GM21515 (cell line): ENCODE data around the gene HOMER2.
"Not testable (repeated sequence)": the region's sequence is repeated elsewhere in the genome, so short reads cannot be mapped to it uniquely, and the experiment has no call there.

ENCODE experiments used
- ATAC-seq: cut with Tn5 transposase; IDR thresholded peaks from one replicate; pipeline ENCODE4 v1.9.1; 2021; ENCODE audit not compliant: unreplicated experiment

The HOMER2 gene

DNA sequence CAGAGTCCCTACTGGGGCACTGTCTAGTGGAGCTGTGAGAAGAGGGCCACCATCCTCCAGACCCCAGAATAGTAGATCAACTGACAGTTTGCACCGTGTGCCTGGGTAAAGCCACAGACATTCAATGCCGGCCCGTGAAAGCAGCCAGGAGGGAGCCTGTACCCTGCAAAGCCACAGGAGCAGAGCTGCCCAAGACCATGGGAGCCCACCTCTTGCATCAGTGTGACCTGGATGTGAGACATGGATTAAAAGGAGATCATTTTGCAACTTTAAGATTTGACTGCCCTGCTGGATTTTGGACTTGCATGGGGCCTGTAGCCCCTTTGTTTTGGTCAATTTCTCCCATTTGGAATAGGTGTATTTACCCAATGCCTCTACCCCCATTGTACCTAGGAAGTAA, 86.5 kb downstream of the HOMER2 start:
- ATAC-seq: not testable (repeated sequence)

DNA sequence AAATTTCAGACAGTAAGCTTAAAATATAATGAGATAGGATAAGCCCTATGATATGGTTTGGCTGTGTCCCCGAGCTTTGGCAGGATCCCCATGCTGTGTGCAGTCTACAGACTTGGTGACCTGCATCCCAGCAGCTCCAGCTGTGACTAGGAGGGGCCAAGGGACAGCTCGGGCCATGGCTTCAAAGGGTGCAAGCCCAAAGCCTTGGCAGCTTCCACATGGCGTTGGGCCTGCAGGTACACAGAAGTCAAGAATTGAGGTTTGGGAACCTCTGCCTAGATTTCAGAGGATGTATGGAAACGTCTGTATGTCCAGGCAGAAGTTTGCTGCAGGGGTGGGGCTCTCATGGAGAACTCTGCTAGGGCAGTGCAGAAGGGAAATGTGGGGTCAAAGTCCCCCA, 86.9 kb downstream of the HOMER2 start:
- ATAC-seq: not testable (repeated sequence)

DNA sequence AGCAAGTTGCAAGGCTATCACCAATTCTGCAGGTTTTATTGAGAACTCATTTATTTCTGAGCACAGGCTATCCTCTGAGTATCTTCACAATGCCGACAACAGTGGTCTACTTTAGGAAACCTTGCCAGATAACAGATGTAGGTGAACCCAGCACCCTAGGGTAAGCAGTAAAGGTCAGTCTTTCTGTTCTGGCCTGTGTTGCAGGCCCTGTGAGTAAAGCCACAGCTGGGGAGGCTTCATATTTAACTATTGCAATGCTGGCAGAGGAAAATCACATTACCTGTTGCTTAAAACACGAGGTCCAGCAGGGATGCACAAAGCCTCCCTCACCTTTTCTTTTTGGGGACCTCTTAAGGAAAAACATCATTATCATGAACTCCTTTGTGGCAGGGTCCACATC, 87.6 kb downstream of the HOMER2 start:
- ATAC-seq: no peak

DNA sequence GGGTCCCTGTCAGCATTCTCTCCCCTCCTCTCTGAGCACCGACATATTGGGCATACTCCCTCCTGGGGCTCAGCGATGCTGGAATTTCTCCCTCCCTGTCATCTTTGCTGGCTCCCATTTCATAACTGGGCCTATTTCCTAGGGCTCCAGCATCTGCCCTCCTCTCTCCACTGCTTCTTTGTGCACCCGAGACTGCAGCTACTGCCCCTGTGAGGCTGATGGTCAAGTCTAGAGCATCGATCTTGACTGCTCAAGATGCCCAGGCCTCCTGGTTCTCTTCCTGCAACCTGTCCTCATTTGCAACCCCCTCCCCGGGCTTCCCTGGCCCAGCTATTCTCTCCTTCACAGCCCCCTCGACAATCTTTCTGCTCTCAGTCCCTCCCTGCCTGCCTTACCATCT, 89.6 kb downstream of the HOMER2 start:
- ATAC-seq: no peak

DNA sequence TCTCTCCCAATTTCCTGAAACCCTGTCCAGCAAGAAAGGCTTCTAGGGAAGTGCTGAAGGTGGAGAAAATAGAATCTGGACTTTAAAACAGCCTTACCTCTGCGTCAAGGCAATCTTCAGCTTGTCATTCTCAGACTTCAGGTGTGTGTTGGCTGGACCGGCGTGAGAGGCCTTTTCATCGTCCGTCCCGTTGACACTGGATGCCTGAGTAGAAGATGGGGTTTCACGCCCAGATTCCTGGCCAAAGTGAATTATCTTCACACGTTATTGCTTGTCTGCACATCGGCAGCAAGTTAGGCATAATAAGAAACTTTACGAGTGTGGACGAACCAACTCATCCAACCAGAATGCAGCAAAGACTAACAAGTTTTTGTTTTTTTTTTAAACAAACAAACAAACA, 93.6 kb downstream of the HOMER2 start:
- ATAC-seq: no peak

DNA sequence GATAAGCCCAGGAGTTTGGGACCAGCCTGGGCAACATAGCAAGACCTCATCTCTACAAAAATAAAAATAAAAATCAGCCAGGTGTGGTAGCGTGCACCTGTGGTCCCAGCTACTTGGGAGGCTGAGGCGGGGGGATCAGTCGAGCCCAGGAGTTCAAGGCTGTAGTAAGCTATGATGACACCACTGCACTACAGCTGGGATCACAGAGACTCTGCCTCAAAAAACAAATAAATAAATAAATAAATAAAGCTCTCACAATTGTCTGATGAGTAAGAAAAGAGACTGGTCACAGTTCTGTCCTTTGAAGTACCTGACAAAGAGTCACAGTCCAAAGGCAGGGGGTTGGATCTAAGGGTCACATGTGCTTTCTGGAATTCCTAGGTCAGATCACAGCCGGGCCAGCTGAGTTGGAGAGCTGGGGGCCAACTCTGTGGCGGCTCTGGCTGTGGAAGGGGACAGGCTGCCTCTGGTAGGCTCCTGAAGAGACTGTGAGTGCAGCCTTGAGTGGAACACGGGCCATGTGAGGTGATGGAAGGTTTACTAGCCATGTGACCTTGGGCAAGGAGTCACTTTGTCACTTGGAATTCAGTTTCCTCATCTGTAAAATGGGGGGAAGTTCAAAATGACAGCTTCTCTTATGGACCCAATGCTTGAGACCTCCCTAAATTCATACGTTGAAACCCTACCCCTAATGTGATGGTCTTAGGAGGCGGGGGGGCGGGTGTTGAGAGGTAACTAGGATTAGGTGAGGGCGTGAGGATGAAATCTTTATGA, 95.9 kb downstream of the HOMER2 start:
- no peak for ATAC-seq

DNA sequence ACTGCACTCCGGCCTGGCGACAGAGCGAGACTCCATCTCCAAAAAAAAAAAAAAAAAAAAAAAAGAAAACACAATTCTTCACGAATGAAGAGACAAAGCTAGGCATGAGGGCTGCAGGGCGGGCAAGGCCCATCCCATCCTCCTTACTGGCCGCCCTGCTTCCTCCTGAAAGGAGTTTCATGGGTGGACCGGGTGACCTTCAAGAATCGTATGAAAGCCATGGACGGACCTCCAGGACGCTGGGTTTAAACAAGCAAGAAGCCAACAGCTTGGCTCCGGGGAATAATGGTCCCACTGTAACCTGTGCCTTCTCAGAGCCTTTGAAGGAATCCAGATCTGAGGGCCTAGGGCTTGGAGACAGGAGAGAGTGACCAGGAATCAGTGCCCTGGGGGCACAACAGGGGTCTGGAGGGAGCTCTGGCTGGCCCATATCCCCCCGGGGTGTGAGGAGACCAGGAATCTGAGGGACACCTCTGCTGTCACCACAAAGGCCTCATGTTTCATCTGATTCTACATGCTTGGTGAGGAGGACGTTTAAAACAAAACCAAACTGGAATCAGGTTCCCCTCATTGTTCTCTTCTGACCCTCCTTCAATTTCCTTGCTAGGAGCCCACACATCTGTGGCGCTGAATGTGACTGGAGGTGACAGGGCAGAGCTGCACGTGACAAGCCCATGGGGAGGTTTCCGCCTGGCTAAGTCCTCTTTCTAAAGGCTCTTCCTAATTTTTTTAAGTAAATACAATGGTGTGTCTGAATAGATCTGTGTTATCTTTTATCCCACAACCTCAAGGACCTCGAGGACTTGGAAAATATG, 97.0 kb downstream of the HOMER2 start:
- ATAC-seq: no peak

DNA sequence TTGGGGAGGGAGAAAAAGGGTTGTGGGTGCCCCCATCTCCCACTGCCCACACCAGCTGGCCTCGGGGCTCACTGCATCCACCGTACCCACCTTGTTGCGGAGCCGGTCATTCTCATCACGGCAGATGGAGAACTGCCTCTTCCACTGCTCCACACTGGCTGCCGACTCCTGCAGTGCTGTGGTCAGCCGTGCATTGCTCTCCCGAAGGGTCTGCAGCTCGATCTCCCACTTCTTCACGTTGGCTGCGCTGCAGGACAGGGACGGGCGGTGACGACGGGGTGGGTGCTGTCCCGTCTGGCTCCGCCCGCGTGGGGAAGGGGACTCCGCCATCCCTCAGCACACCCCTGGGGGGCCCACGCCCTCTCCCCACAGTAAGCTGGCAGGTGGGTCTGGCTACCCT, 98.0 kb downstream of the HOMER2 start:
- ATAC-seq: no peak

DNA sequence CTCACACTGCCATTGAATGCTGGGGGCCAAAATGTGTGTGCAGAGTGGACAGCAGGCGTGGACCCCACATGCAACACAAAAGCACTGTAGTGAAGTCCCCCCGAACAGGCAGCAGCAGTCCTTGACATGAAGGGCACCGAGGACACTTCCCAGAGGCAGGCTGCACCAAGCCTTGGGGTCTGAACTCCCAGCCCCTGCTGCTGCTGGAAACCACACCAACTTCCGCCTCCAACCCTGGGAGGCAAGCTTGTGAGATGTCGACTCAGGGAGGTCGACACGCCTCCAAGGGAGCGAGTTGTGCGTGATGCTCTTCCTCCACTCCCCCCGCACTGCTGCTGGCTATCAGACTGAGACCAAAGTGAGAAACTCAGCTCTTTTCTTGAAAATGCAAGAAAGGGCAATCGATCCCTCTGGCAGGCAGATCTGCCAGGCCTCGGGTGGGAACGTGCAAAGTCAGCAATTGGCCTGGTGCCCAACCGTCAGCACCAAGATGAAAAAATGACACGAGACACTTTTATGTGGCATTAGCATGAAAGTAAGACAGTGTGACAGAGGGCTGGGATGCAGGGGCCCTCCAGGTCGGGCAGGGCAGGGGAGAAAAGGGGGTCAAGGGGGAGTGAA, 99.5 kb downstream of the HOMER2 start:
- ATAC-seq: no peak

DNA sequence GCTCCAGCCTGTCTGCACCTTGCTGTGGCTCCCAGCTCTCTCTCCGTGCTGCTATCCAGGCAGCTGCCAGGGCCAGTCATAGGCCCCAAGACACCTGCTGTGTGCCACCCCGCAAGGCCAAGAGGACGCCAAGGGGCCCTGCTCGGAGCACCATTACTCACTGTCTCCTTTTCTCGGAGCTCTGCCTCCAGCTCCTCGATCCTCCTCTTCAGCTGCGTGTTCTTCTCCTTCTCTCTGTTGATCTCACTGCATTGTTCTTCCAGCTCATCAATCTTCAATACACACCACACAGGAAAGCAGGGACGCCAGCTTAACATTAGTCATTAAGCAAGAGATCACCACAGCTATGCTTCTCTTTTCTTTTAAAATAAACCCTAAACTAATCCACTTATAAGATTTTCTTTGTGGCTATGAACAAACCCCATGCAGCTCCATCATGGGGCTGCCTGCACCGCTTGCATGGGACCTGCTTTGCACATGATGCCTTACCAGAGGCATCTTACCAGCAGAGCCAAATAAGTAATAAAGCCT, 100.5 kb downstream of the HOMER2 start:
- no peak for ATAC-seq

DNA sequence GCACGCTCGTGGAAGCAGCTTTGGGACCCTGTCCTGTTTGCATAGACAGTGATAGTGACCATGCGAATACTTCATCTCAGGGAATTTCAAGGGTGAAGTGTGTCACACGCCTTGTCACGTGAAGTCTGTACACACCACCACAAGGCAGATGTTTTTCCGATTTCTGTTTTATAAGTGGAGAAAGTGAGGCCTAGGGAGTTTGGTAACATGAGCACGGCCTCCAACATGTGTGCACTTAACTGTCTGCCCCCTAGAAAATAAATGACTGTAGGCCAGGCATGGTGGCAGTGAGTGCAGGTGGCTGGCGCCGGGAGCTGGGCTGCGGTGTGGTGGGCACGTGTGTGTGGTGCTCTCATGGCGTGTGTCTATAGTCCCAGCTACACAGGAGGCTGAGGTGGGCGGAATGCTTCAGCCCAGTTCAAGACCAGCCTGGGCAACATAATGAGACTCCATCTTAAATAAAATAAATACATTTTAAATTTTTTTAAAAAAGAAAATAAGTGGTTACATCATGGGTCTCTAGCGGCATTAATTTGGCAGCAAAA, 101.1 kb downstream of the HOMER2 start:
- ATAC-seq: no peak

DNA sequence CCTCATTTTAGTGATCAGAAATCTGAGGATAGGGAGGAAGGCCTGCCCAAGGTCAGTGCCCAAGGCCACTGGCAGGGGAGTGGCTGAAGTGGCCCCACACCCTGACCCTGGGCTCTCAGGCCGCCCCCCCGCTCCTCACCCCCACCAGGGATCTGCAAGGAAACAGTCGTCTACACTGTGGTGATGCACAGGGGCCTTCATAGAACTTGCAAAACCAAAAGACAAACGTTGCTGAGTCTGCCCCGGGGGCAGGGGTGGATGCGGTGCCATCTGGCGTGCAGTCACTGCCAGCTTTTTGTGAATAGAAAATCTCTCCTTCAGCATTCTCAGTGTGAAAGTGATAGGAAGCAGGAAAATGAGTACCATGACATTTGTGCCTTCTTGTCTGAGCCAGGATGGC, 101.8 kb downstream of the HOMER2 start:
- ATAC-seq: no peak

DNA sequence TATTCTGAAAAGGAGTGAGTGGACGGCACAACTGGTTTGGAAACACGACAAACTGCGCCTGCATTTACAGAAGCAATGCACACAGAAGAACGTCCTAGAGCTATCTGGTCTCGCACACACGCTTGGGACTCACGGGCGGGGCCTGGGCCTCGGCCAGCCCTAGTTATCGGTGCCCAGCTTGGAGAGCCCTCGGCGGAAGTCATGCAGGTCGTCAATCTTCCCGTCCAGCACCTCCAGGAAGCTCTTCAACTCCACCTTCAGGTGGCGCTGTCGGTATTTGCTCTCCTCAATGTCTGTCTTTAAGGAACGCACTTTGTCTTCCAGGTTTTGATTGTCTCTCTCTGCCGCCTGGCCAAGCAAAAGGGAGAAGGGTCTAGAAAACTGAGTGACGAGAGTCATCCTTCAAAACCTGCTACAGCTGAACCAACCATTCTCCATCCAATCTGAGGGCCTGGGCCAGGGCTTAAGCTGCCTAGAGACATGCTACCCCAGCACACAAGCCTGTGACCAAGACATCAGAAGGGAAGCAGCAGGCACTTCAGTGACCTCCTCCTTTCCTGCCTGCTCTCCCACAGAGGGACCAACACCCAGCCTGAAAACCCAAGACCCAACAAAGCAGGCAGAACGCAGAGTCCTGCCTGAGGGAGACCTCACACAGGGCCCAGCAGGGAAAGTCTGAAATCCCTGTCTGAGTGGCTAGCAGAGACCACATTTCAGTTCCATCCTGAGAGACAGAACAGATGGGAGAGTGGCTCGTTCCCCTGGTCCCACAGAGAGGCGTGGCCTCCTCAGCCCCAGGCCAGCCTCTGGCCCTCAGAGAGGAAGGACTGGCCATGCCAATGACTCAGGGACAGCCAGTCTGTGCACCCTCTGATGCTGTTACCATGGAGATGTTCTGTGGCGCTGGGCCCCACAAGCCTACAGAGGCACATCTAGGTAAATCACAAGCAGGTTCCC, 102.7 kb downstream of the HOMER2 start:
- ATAC-seq: no peak

DNA sequence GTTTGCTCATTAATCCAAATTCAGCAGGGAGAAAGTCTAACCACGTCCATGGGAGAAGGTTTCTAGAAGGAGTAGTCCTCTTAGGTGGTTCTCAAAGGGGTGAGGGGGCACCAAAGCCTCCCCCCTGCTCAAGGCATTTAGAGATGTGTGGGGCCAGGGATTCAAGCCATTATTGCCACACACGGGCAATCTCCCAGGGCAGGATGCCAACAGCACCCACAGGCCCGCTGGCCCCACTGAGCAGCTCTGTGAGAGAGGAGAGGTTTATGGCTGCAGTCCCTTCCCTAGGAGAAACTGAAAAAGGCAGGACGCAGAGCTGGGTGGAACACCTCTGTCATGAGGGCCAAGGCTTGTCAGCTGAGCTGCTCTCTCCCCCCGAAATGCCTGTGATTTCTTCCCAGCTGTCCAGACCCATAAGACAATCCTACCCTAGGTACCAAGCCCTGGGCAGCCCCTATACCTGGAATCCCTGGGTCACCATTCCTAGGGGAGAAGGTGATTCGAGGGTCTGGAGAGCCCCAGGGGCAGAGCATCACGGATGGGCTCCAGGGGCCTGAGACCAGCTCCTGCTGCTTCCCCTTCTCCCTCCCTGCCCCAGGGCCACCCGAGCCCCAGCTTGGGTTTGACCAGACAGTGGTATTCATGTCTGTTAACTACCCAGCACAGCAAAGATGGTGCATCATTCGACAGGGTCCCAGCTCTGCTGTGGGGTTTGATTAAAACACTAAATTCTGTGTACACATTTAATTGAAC, 104.1 kb downstream of the HOMER2 start:
- no peak for ATAC-seq

DNA sequence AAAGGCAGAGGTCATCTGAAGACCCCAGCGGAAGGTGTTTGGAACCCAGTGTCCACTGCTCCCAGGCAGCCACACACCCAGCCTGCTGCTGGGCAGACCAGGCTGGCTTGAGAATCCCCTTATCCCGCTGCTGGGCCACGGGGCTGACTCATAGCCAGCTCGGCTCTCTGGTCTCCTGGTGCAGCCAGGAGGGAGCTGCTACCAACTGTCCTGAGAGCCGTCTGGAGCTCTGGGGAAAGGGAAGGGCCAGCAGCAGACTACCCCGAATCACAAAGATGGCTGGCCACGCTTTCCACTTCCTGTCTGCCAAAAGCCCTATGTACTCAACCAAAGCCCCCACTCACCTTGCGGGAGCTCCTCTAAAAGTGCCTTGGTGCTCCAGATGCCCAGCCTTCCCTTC, 104.8 kb downstream of the HOMER2 start:
- no peak for ATAC-seq

DNA sequence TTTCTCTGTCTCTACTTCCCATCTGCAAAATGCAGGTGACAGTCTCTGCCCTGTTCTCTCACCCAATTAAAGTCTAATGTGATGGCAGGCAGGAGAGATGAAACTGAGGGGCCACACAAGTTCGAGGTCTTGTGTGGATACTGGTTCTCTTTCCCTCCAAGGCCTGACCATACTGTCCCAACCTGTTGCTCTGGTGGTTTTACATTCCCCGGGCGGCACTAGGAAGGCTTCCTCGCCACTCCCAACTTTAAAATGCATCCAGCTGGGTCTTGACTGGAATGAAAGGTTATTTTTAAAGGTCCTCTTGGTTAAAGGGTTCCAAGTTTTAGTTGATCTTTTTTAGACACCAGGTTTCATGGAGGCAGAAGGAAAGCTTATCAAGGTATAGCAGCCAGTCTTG, 105.9 kb downstream of the HOMER2 start:
- ATAC-seq: no peak

DNA sequence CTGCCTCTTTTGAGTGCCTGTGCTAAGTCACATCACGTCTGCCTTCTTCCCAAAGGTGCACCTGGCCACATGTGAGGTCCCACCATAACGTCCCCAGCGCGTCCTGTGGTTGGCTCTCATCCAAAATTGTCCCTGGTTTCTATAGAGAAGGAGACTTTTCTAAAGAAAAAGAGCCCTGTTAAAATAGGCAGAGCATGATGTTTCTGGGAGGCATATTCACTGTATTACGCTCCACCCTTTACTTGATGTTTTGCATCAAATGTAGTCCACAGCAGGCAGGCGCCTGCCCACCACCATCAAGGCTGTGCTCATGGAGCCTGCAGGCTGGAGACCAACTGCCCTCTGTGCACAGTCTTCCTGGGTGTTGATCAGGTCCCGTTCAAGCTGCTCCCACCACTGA, 106.8 kb downstream of the HOMER2 start:
- ATAC-seq: no peak

DNA sequence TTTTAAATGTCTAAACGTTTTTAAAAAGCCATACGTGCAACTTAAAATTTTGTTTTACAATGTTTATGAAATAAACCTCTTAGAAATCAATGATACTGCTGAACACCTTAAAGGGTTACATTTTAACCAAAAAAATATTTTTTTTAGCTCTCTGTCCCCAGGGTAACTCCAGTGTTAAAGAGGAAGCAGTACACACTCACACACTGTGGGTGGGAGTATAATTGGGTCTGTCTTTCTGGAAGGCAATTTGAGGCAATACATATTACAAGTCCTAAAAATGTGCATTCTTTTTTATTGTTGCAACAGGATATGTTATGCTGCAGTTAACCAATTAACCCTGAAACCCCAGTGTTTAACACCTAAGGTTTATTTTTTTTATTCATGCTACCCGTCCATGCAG, 109.0 kb downstream of the HOMER2 start:
- no peak for ATAC-seq

DNA sequence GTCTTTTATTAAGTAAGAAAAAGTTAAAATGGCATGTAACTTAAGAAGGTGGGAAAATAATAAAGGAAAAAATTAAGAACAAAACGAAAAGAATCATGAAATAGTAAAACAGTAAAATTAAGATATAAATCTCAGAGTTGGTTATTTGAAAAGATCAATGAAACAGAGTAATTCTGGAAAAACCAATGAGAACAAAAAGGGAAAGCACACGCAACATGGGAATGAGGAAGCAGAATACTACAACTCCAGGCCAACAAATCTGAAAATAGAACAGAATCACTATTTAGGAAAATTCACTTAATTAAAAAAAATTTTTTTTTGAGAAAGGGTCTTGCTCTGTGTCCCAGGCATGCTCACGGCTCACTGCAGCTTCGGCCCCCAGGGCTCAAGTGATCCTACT, 112.4 kb downstream of the HOMER2 start:
- ATAC-seq: no peak

DNA sequence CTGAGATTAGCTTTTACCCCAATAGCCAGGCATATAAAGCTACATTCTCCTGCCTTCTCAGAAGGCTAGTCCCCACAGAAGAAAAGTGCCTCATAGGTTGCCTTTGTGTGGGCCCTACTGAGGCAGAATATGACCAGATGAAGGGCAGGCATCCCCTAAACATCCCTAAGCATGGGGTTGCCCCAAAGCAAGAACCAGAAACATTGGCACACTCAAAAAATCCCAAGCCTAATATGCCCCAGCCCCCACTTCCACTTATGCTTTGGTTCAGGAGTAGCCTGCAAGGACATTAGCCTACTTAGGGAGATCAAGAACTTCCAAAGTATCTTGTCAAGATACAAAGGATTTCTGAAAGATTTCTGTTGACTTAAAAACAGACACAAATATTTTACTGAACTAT, 113.4 kb downstream of the HOMER2 start:
- ATAC-seq: no peak
